ENCODE results near the gene URB2. TPM values are rescaled to one million over a fixed set of nuclear protein-coding genes. Genes with fewer than 3 reads are reported as not detected.

The URB2 gene
- total and polyA plus RNA-seq, 8 donors = 5.5 to 10.7 (median 7.2) TPM

GRCh38 chr1:229600229-229600628, 25.8 kb upstream of the URB2 start:
- peaks cover 0 to 53% of the 10 kb centered on the region in 2 donors for H3K36me3 ChIP-seq
- TF ChIP-seq CTCF (IDR thresholded peaks at IDR 0.05) = no peak
- DNase-seq (no peak), ATAC-seq (no peak)
- peaks cover 4 to 12% of the 10 kb centered on the region in 2 donors for H3K4me1 ChIP-seq
- no peak overlapping the region for H3K4me3 ChIP-seq
- H3K9me3 ChIP-seq = no peaks in the 10 kb centered on the region
- intact Hi-C loops (cut with DNase I) = no loop called here
- H3K27me3 ChIP-seq = no peaks in the 10 kb centered on the region
- H3K27ac ChIP-seq = no peak overlapping the region

GRCh38 chr1:229603371-229604005, 22.6 kb upstream of the URB2 start:
- ATAC-seq = no peak
- no peaks in the 10 kb centered on the region for H3K4me1 ChIP-seq
- H3K27me3 ChIP-seq = no peaks in the 10 kb centered on the region
- intact Hi-C loops (cut with DNase I) = no loop called here
- DNase-seq = no peak
- no peak overlapping the region for H3K4me3 ChIP-seq
- no peak overlapping the region for H3K27ac ChIP-seq
- peaks cover 0 to 79% of the 10 kb centered on the region in 2 donors for H3K36me3 ChIP-seq
- no peaks in the 10 kb centered on the region for H3K9me3 ChIP-seq
- no peak for TF ChIP-seq CTCF (IDR thresholded peaks at IDR 0.05)

- H3K9me3 ChIP-seq = no peaks in the 10 kb centered on the region
- DNase-seq = no peak
- TF ChIP-seq CTCF (IDR thresholded peaks at IDR 0.05) = no peak
- H3K4me3 ChIP-seq = no peak overlapping the region
- no peak overlapping the region for H3K27ac ChIP-seq
- no peaks in the 10 kb centered on the region for H3K27me3 ChIP-seq
- peaks cover 0 to 93% of the 10 kb centered on the region in 2 donors for H3K36me3 ChIP-seq
- H3K4me1 ChIP-seq = no peaks in the 10 kb centered on the region
- intact Hi-C loops (cut with DNase I) = no loop called here
- no peak for ATAC-seq
Observed at GRCh38 chr1:229607370-229607769, 18.7 kb upstream of the URB2 start.

GRCh38 chr1:229608590-229608989, 17.5 kb upstream of the URB2 start:
- no peaks in the 10 kb centered on the region for H3K4me1 ChIP-seq
- ATAC-seq (no peak), DNase-seq (no peak)
- no peak for TF ChIP-seq CTCF (IDR thresholded peaks at IDR 0.05)
- H3K9me3 ChIP-seq = no peaks in the 10 kb centered on the region
- H3K36me3 ChIP-seq = peaks cover 0 to 93% of the 10 kb centered on the region in 2 donors
- no peaks in the 10 kb centered on the region for H3K27me3 ChIP-seq
- H3K4me3 ChIP-seq = no peak overlapping the region
- H3K27ac ChIP-seq = no peak overlapping the region
- intact Hi-C loops (cut with DNase I) = no loop called here

- Histone ChIP-seq H3K4me1 (no peaks in the 10 kb centered on the region), H3K27ac (no peak overlapping the region), H3K27me3 (no peaks in the 10 kb centered on the region), H3K9me3 (no peaks in the 10 kb centered on the region), H3K4me3 (no peak overlapping the region), H3K36me3 (peaks cover 0 to 53% of the 10 kb centered on the region in 2 donors)
- intact Hi-C loops (cut with DNase I) = no loop called here
- ATAC-seq = no peak
- no peak for TF ChIP-seq CTCF (IDR thresholded peaks at IDR 0.05)
- DNase-seq = no peak
Observed at GRCh38 chr1:229613938-229614337, 12.1 kb upstream of the URB2 start.
